H1 (cell line): ENCODE measurements around the gene SPARC. TPM values are rescaled to one million over a fixed set of nuclear protein-coding genes. Genes with fewer than 3 reads are reported as not detected.

Experiments used
- CTCF ChIA-PET: fragments of 300-600 bp; sonication (Branson Sonifier 250); formaldehyde crosslinking; loops from one replicate; lab custom pipeline; 2021; ENCODE audit not compliant: partially characterized antibody; lab: Charles Lee
- POLR2A ChIA-PET: fragments of 300-600 bp; sonication (Branson Sonifier 250); formaldehyde crosslinking; loops from one replicate; lab custom pipeline; 2021; ENCODE audit warnings: inconsistent platforms; ENCODE audit not compliant: partially characterized antibody; lab: Charles Lee
- DNase-seq, 2 experiments: peaks; one replicate each; pipeline versions ENCODE4 v3.0.0 to v3.0.0-alpha.2; 2010 to 2022; ENCODE audit warnings: low spot score in 2 of 2, low read depth in 1 of 2, mixed read lengths in 1 of 2
- FAIRE-seq: peaks from 2 replicates; lab custom pipeline; 2011; peaks lifted over from hg19 to GRCh38; lab: Jason Lieb, UNC
- H2AFZ ChIP-seq: 2 replicates; pipeline ENCODE4 v1.8.1; 2012; ENCODE audit warnings: low read length, inconsistent platforms
- H2AK5ac ChIP-seq: 2 replicates; pipeline ENCODE4 v1.6.1; 2013; ENCODE audit warnings: low read depth, low read length
- H2BK120ac ChIP-seq: replicated peaks from 2 replicates; pipeline ENCODE3; 2013; ENCODE audit warnings: low read depth, low read length, inconsistent platforms
- H2BK12ac ChIP-seq: 2 replicates; pipeline ENCODE4 v1.6.1; 2013; ENCODE audit warnings: low read depth, low read length
- H2BK15ac ChIP-seq: 2 replicates; pipeline ENCODE4 v1.6.1; 2013; ENCODE audit warnings: low read length
- H2BK20ac ChIP-seq: 2 replicates; pipeline ENCODE4 v1.6.1; 2013; ENCODE audit warnings: low read length
- H2BK5ac ChIP-seq: 2 replicates; pipeline ENCODE4 v1.6.1; 2013; ENCODE audit warnings: low read depth, low read length
- H3K14ac ChIP-seq: 2 replicates; pipeline ENCODE4 v1.6.1; 2013; ENCODE audit warnings: inconsistent platforms; ENCODE audit not compliant: insufficient read length
- H3K18ac ChIP-seq: 2 replicates; pipeline ENCODE4 v1.6.1; 2013; ENCODE audit warnings: low read length; ENCODE audit errors: extremely low read depth
- H3K23ac ChIP-seq: 2 replicates; pipeline ENCODE4 v1.6.1; 2013; ENCODE audit warnings: inconsistent platforms; ENCODE audit not compliant: insufficient read length
- H3K23me2 ChIP-seq: 2 replicates; pipeline ENCODE4 v1.6.1; 2013; ENCODE audit warnings: low read depth, low read length
- H3K27ac ChIP-seq: 2 replicates; pipeline ENCODE4 v1.6.1; 2011; ENCODE audit warnings: low read depth, low read length, inconsistent platforms
- H3K27me3 ChIP-seq, 4 experiments: replicated peaks in 1 of 4; 1 replicate in 1 of 4; 2 replicates in 3 of 4; pipeline versions ENCODE4 v1.6.1 to v1.8.1; 2011 to 2013; ENCODE audit warnings: low read length in 3 of 4, mild to moderate bottlenecking in 3 of 4, inconsistent platforms in 2 of 4, mixed read lengths in 2 of 4, moderate library complexity in 1 of 4; ENCODE audit not compliant: control insufficient read depth in 3 of 4, insufficient read depth in 3 of 4; ENCODE audit errors: extremely low read depth in 1 of 4
- H3K36me3 ChIP-seq, 4 experiments: 2 replicates each; pipeline versions ENCODE4 v1.6.1 to v1.8.1; 2011 to 2013; ENCODE audit warnings: mild to moderate bottlenecking in 4 of 4, low read length in 3 of 4, moderate library complexity in 2 of 4, control low read depth in 1 of 4, inconsistent platforms in 1 of 4; ENCODE audit not compliant: insufficient read depth in 4 of 4, control insufficient read depth in 2 of 4
- H3K4ac ChIP-seq: replicated peaks from 2 replicates; pipeline ENCODE3; 2013; ENCODE audit warnings: low read length, low read depth, mixed read lengths, inconsistent platforms; ENCODE audit not compliant: insufficient read length
- H3K4me1 ChIP-seq, 4 experiments: replicated peaks in 1 of 4; 1 replicate in 1 of 4; 2 replicates in 3 of 4; pipeline versions ENCODE4 v1.6.1 to v1.8.1; 2011 to 2013; ENCODE audit warnings: low read length in 3 of 4, inconsistent platforms in 2 of 4, mixed read lengths in 1 of 4; ENCODE audit not compliant: insufficient read depth in 4 of 4, control insufficient read depth in 3 of 4
- H3K4me2 ChIP-seq, 2 experiments: 2 replicates each; pipeline versions ENCODE4 v1.6.1 to v1.8.1; 2011 to 2013; ENCODE audit warnings: low read depth in 2 of 2, low read length in 2 of 2, control low read depth in 1 of 2, inconsistent platforms in 1 of 2, mild to moderate bottlenecking in 1 of 2; ENCODE audit not compliant: insufficient read depth in 1 of 2
- H3K4me3 ChIP-seq, 4 experiments: fragments of 200-600, 300-600 bp in 1 of 4; sonication (generic), shearing (Covaris generic), sonication (Bioruptor Twin) in 1 of 4; 2 replicates each; pipeline versions ENCODE4 v1.5.1 to v1.8.1; 2011 to 2016; ENCODE audit warnings: low read length in 4 of 4, low read depth in 3 of 4, control low read depth in 2 of 4, inconsistent platforms in 2 of 4, mild to moderate bottlenecking in 2 of 4, mixed read lengths in 1 of 4, moderate library complexity in 1 of 4; ENCODE audit not compliant: insufficient read depth in 2 of 4; ENCODE audit errors: extremely low read depth in 1 of 4
- H3K56ac ChIP-seq: replicated peaks from 2 replicates; pipeline ENCODE3; 2013; ENCODE audit warnings: low read depth, mild to moderate bottlenecking, mixed read lengths, low read length, inconsistent platforms; ENCODE audit not compliant: insufficient read length
- H3K79me1 ChIP-seq: 2 replicates; pipeline ENCODE4 v1.6.1; 2013; ENCODE audit warnings: low read depth, low read length, control low read depth
- H3K79me2 ChIP-seq, 2 experiments: 2 replicates each; pipeline versions ENCODE4 v1.6.1 to v1.8.1; 2012 to 2013; ENCODE audit warnings: low read length in 2 of 2, mild to moderate bottlenecking in 2 of 2, inconsistent platforms in 1 of 2; ENCODE audit not compliant: insufficient read depth in 2 of 2, control insufficient read depth in 1 of 2
- H3K9ac ChIP-seq, 4 experiments: replicated peaks in 1 of 4; 1 replicate in 1 of 4; 2 replicates in 3 of 4; pipeline versions ENCODE4 v1.6.1 to v1.8.1; 2011 to 2013; ENCODE audit warnings: low read depth in 3 of 4, low read length in 3 of 4, control low read depth in 2 of 4, mild to moderate bottlenecking in 2 of 4, moderate library complexity in 2 of 4, inconsistent platforms in 1 of 4; ENCODE audit errors: extremely low read depth in 1 of 4
- H3K9me3 ChIP-seq, 2 experiments: 2 replicates each; pipeline versions ENCODE4 v1.6.1 to v1.8.1; 2012 to 2013; ENCODE audit warnings: mild to moderate bottlenecking in 2 of 2, moderate library complexity in 2 of 2, control low read depth in 1 of 2, inconsistent platforms in 1 of 2, low read depth in 1 of 2, low read length in 1 of 2, mixed read lengths in 1 of 2; ENCODE audit not compliant: insufficient read depth in 2 of 2
- H4K20me1 ChIP-seq, 2 experiments: replicated peaks in 1 of 2; 2 replicates each; pipeline versions ENCODE3 to v1.8.1; 2011 to 2013; ENCODE audit warnings: inconsistent platforms in 2 of 2, low read length in 2 of 2, mild to moderate bottlenecking in 1 of 2; ENCODE audit not compliant: insufficient read depth in 2 of 2, control insufficient read depth in 1 of 2
- H4K5ac ChIP-seq: 2 replicates; pipeline ENCODE4 v1.6.1; 2013; ENCODE audit warnings: low read length, low read depth, mixed read lengths, inconsistent platforms; ENCODE audit not compliant: insufficient read length
- H4K8ac ChIP-seq: 2 replicates; pipeline ENCODE4 v1.8.0; 2013; ENCODE audit warnings: mild to moderate bottlenecking, moderate library complexity, low read length, inconsistent platforms; ENCODE audit not compliant: insufficient read depth; ENCODE audit errors: extremely low read depth
- H4K91ac ChIP-seq: replicated peaks from 2 replicates; pipeline ENCODE3; 2013; ENCODE audit warnings: low read length, mixed read lengths, inconsistent platforms; ENCODE audit not compliant: insufficient read length
- CTCF ChIP-seq, 3 experiments: IDR thresholded peaks; 1 replicate in 2 of 3; 2 replicates in 1 of 3; pipeline versions ENCODE4 v1.5.1 to v1.6.1; 2011; ENCODE audit warnings: low read length in 3 of 3, mild to moderate bottlenecking in 3 of 3, inconsistent platforms in 2 of 3, low read depth in 1 of 3, moderate library complexity in 1 of 3; ENCODE audit not compliant: insufficient read depth in 1 of 3; ENCODE audit errors: control extremely low read depth in 1 of 3
- EZH2 ChIP-seq: fragments of 200-600 bp; sonication (generic); IDR thresholded peaks from 2 replicates; pipeline ENCODE4 v1.7.1; 2012; ENCODE audit warnings: low read depth, mild to moderate bottlenecking, moderate library complexity, low read length, inconsistent platforms; ENCODE audit not compliant: severe bottlenecking
- GTF2F1 ChIP-seq: IDR thresholded peaks from 2 replicates; pipeline ENCODE4 v1.6.1; 2012; ENCODE audit warnings: low read depth, low read length, improper control_type of control experiment, borderline replicate concordance
- JUN ChIP-seq: IDR thresholded peaks from 2 replicates; pipeline ENCODE4 v1.6.1; 2011; ENCODE audit warnings: low read depth, mild to moderate bottlenecking, improper control_type of control experiment, low read length
- MAX ChIP-seq: IDR thresholded peaks from 2 replicates; pipeline ENCODE4 v1.6.1; 2012; ENCODE audit warnings: inconsistent platforms
- RAD21 ChIP-seq, 2 experiments: IDR thresholded peaks in 1 of 2; conservative IDR thresholded peaks in 1 of 2; 2 replicates each; pipeline ENCODE4 v1.6.1; 2011; ENCODE audit warnings: low read depth in 2 of 2, low read length in 2 of 2, improper control_type of control experiment in 1 of 2, inconsistent platforms in 1 of 2, mild to moderate bottlenecking in 1 of 2, moderate library complexity in 1 of 2
- RBBP5 ChIP-seq: IDR thresholded peaks from 2 replicates; pipeline ENCODE4 v1.7.1; 2012; ENCODE audit warnings: low read depth, mild to moderate bottlenecking, inconsistent platforms, low read length, moderate library complexity, borderline replicate concordance
- RFX5 ChIP-seq: IDR thresholded peaks from 2 replicates; pipeline ENCODE4 v1.6.1; 2011; ENCODE audit warnings: low read depth, low read length, improper control_type of control experiment, borderline replicate concordance
- SP2 ChIP-seq: IDR thresholded peaks from 2 replicates; pipeline ENCODE4 v1.6.1; 2012; ENCODE audit warnings: mild to moderate bottlenecking, low read length, inconsistent platforms
- YY1 ChIP-seq: IDR thresholded peaks from 2 replicates; pipeline ENCODE4 v1.6.1; 2011; ENCODE audit warnings: low read depth, mild to moderate bottlenecking, low read length
- WGBS, 2 experiments: shearing (Covaris generic) in 1 of 2; methylation state at CpG; one replicate each; pipeline versions ENCODE4 v1.1.6 to v1.1.7; 2013 to 2015; ENCODE audit warnings: low lambda C conversion rate in 2 of 2, mixed read lengths in 2 of 2, inconsistent platforms in 1 of 2, low coverage in 1 of 2, missing lambda C conversion rate in 1 of 2; ENCODE audit not compliant: insufficient replicate concordance in 2 of 2, insufficient coverage in 1 of 2, insufficient read length in 1 of 2; ENCODE audit errors: extremely low coverage in 1 of 2, missing lambda C conversion rate in 1 of 2; 5-methylcytosine and 5-hydroxymethylcytosine counted together
- polyA plus RNA-seq, 7 experiments: library from polyadenylated mRNA; depleted of rRNA in 3 of 7; stranded (reverse) in 5 of 7; unstranded in 2 of 7; fragments of >200 nt in 5 of 7; fragments of 200-250 nt in 2 of 7; gene quantifications; 1 replicate in 5 of 7; 2 replicates in 1 of 7; 4 replicates in 1 of 7; pipeline versions ENCODE4 v1.2.1 to v1.2.3, GENCODE V29; 2011 to 2013; ENCODE audit warnings: missing spikeins in 2 of 7, mixed read lengths in 2 of 7
- total RNA-seq: library from RNA; stranded (reverse); fragmentation: NEBNext Ultra II Directional; extraction: Animal tissue kit (Norgen Biotek cat#: 25700); gene quantifications from 2 replicates; pipeline ENCODE4 v1.2.1, GENCODE V29; 2021

SPARC gene
- total and polyA plus RNA-seq, 2 of the 8 experiments (the other 6 are each of a cell fraction or from before 2014, with no cell fraction given) = 375 to 438 TPM

GRCh38 chr5:151707567-151707966 lies 20.9 kb upstream of the SPARC start:
- Histone ChIP-seq H4K8ac (no peak overlapping the region), H2BK20ac (no peak overlapping the region), H3K23me2 (no peaks in the 10 kb centered on the region), H3K9ac (no peak overlapping the region), H3K4me3 (no peak overlapping the region), H4K20me1 (no peaks in the 10 kb centered on the region), H3K56ac (no peak overlapping the region), H3K14ac (no peak overlapping the region), H3K4me2 (no peak overlapping the region), H2BK5ac (no peak overlapping the region), H3K23ac (no peak overlapping the region), H3K18ac (no peak overlapping the region), H4K91ac (no peak overlapping the region), H2BK12ac (no peak overlapping the region), H3K27ac (no peak overlapping the region), H3K36me3 (no peaks in the 10 kb centered on the region), H3K79me2 (no peaks in the 10 kb centered on the region), H2AK5ac (no peak overlapping the region), H3K4ac (no peak overlapping the region), H3K79me1 (no peaks in the 10 kb centered on the region), H2BK120ac (no peak overlapping the region), H2AFZ (no peak overlapping the region), H2BK15ac (no peak overlapping the region), H3K4me1 (no peaks in the 10 kb centered on the region), H4K5ac (no peak overlapping the region), H3K9me3 (no peaks in the 10 kb centered on the region), H3K27me3 (peaks cover 0 to 1% (median 0%) of the 10 kb centered on the region in 4 experiments; a peak in 1 of 7 replicates)
- 85% methylated on average over 2 of the region's 2 CpGs; no CpG with 5 or more reads in 1 of the 2 experiments for WGBS, 2 experiments
- no peak for FAIRE-seq
- POLR2A ChIA-PET = interaction anchor here (1.1 kb wide), 1 partner anchor 8 kb away, joined by 3 read pairs; no protein-coding TSS in a partner anchor
- DNase-seq = no peak
- CTCF ChIA-PET = interaction anchor here (0.7 to 6.3 kb wide), 9 partner anchors 9 to 55 kb away, joined by 3 to 53 read pairs (median 5); partner anchors contain the start of gene SPARC
- TF ChIP-seq CTCF (IDR thresholded peaks at IDR 0.05; ENCODE audit: control extremely low read depth in 1 of 3, insufficient read depth in 1 of 3, low read depth in 1 of 3, low read length in 3 of 3) (no peak), RAD21 (IDR thresholded peaks at IDR 0.05 in 1 of 2, conservative IDR thresholded peaks at IDR 0.05 in 1 of 2; ENCODE audit: low read depth in 2 of 2, low read length in 2 of 2) (no peak), SP2 (no peak), RFX5 (no peak), GTF2F1 (no peak), RBBP5 (no peak), EZH2 (no peak), YY1 (no peak), JUN (no peak), MAX (no peak)
